HEK293T (cell line): ENCODE results near the gene SLC26A9.

Experiments
- ARNT ChIP-seq: fragments of 450-650 bp; IDR thresholded peaks from 2 replicates; pipeline ENCODE4 v1.6.1; 2017; ENCODE audit warnings: mild to moderate bottlenecking
- BHLHE40 ChIP-seq: fragments of 450-650 bp; IDR thresholded peaks from 2 replicates; pipeline ENCODE4 v1.6.1; 2016; ENCODE audit warnings: mild to moderate bottlenecking, moderate library complexity, borderline replicate concordance
- CTBP1 ChIP-seq: fragments of 450-650 bp; IDR thresholded peaks from 2 replicates; pipeline ENCODE4 v1.6.1; 2016; ENCODE audit warnings: borderline replicate concordance
- ELF4 ChIP-seq: fragments of 450-650 bp; IDR thresholded peaks from 2 replicates; pipeline ENCODE4 v1.6.1; 2017; ENCODE audit warnings: antibody characterized with exemption
- FOXA1 ChIP-seq: fragments of 450-650 bp; IDR thresholded peaks from 2 replicates; pipeline ENCODE4 v1.6.1; 2016; ENCODE audit warnings: mild to moderate bottlenecking
- FOXK2 ChIP-seq: fragments of 450-650 bp; IDR thresholded peaks from 2 replicates; pipeline ENCODE4 v1.6.1; 2016; ENCODE audit warnings: mild to moderate bottlenecking
- FOXM1 ChIP-seq: fragments of 450-650 bp; IDR thresholded peaks from 2 replicates; pipeline ENCODE4 v1.6.1; 2017; ENCODE audit warnings: mild to moderate bottlenecking, borderline replicate concordance
- HDGF ChIP-seq: fragments of 450-650 bp; IDR thresholded peaks from 2 replicates; pipeline ENCODE4 v1.6.1; 2017; ENCODE audit warnings: antibody characterized with exemption, borderline replicate concordance
- NFRKB ChIP-seq: fragments of 450-650 bp; IDR thresholded peaks from 2 replicates; pipeline ENCODE4 v1.6.1; 2016; ENCODE audit warnings: mild to moderate bottlenecking, moderate library complexity
- PKNOX1 ChIP-seq: fragments of 450-650 bp; IDR thresholded peaks from 2 replicates; pipeline ENCODE4 v1.6.1; 2016
- SP1 ChIP-seq: fragments of 450-650 bp; IDR thresholded peaks from 2 replicates; pipeline ENCODE4 v1.6.1; 2017
- SUZ12 ChIP-seq: fragments of 450-650 bp; IDR thresholded peaks from 2 replicates; pipeline ENCODE4 v1.6.1; 2016; ENCODE audit warnings: mild to moderate bottlenecking
- ZNF384 ChIP-seq: fragments of 450-650 bp; IDR thresholded peaks from 2 replicates; pipeline ENCODE4 v1.6.1; 2016

- TF ChIP-seq SP1, result no peak
- no peak for TF ChIP-seq FOXA1
- TF ChIP-seq BHLHE40, result no peak
- TF ChIP-seq ZNF384, result no peak
- no peak for TF ChIP-seq NFRKB
- TF ChIP-seq CTBP1, result no peak
- no peak for TF ChIP-seq FOXM1
- no peak for TF ChIP-seq HDGF
- TF ChIP-seq ELF4, result no peak
- no peak for TF ChIP-seq PKNOX1
- TF ChIP-seq ARNT, result no peak
- TF ChIP-seq FOXK2, result no peak
- no peak for TF ChIP-seq SUZ12
These were observed 47.0 kb upstream of the SLC26A9 start for GRCh38 chr1:205990226-205990625.
